Mesothelial cell of epicardium (in vitro differentiated cells): Measurements from ENCODE around the gene ARHGEF28. TPM values are rescaled to one million over a fixed set of nuclear protein-coding genes. Genes with fewer than 3 reads are reported as not detected.

Experiments used
- DNase-seq, 2 experiments: peaks; one replicate each; pipeline ENCODE4 v3.0.0; 2021; ENCODE audit warnings: low spot score in 2 of 2; ENCODE audit not compliant: unreplicated experiment in 2 of 2
- H3K27ac Mint-ChIP-seq: 2 replicates; pipeline ENCODE4 v1.8.0; 2021; ENCODE audit warnings: mixed read lengths
- H3K27me3 Mint-ChIP-seq: 2 replicates; pipeline ENCODE4 v1.8.0; 2021; ENCODE audit warnings: low read depth, mixed read lengths
- H3K36me3 Mint-ChIP-seq: 2 replicates; pipeline ENCODE4 v1.8.0; 2021; ENCODE audit warnings: mixed read lengths
- H3K4me1 Mint-ChIP-seq: 2 replicates; pipeline ENCODE4 v1.8.0; 2021; ENCODE audit warnings: mixed read lengths
- H3K4me3 Mint-ChIP-seq: 2 replicates; pipeline ENCODE4 v1.8.0; 2021; ENCODE audit warnings: mild to moderate bottlenecking, moderate library complexity, mixed read lengths
- H3K9me3 Mint-ChIP-seq: 2 replicates; pipeline ENCODE4 v1.8.0; 2021; ENCODE audit warnings: mixed read lengths
- CTCF ChIP-seq: fragments of 200-600 bp; sonication (generic); IDR thresholded peaks from one replicate; pipeline ENCODE4 v1.5.0; 2021; ENCODE audit warnings: antibody characterized with exemption; ENCODE audit not compliant: unreplicated experiment
- total RNA-seq: library from RNA; stranded (reverse); gene quantifications from 3 replicates; pipeline ENCODE4 v1.2.1, GENCODE V29; 2021

ARHGEF28 gene
- total RNA-seq, 1 donor from 2014 or later = 0.40 TPM

GRCh38 chr5:73740274-73740790, 114.3 kb downstream of the ARHGEF28 start:
- no peak for DNase-seq
- Mint-ChIP-seq H3K36me3 (no peaks in the 10 kb centered on the region), H3K27me3 (peaks cover 53% of the 10 kb centered on the region), H3K27ac (no peak overlapping the region), H3K9me3 (no peaks in the 10 kb centered on the region), H3K4me3 (no peak overlapping the region), H3K4me1 (no peaks in the 10 kb centered on the region)
- no peak for TF ChIP-seq CTCF

GRCh38 chr5:73743161-73743560, 117.2 kb downstream of the ARHGEF28 start:
- H3K27ac Mint-ChIP-seq = no peak overlapping the region
- no peak for DNase-seq
- peaks cover 9% of the 10 kb centered on the region for H3K9me3 Mint-ChIP-seq
- no peaks in the 10 kb centered on the region for H3K36me3 Mint-ChIP-seq
- no peak for TF ChIP-seq CTCF
- peaks cover 6% of the 10 kb centered on the region for H3K4me1 Mint-ChIP-seq
- H3K27me3 Mint-ChIP-seq = peaks cover 46% of the 10 kb centered on the region
- H3K4me3 Mint-ChIP-seq = no peak overlapping the region

GRCh38 chr5:73745836-73746235, 119.8 kb downstream of the ARHGEF28 start:
- Mint-ChIP-seq H3K9me3 (peaks cover 9% of the 10 kb centered on the region), H3K36me3 (no peaks in the 10 kb centered on the region), H3K27me3 (peaks cover 44% of the 10 kb centered on the region), H3K4me3 (no peak overlapping the region), H3K4me1 (peaks cover 23% of the 10 kb centered on the region), H3K27ac (no peak overlapping the region)
- DNase-seq = no peak
- no peak for TF ChIP-seq CTCF

- Mint-ChIP-seq H3K4me1 (peaks cover 23% of the 10 kb centered on the region), H3K27ac (no peak overlapping the region)
Observed at GRCh38 chr5:73746608-73747007, 120.6 kb downstream of the ARHGEF28 start.

GRCh38 chr5:73747696-73748380, 121.8 kb downstream of the ARHGEF28 start:
- peaks cover 23% of the 10 kb centered on the region for H3K4me1 Mint-ChIP-seq
- H3K4me3 Mint-ChIP-seq = no peak overlapping the region
- peaks cover 56% of the 10 kb centered on the region for H3K27me3 Mint-ChIP-seq
- H3K27ac Mint-ChIP-seq = no peak overlapping the region
- TF ChIP-seq CTCF = no peak
- peaks cover 9% of the 10 kb centered on the region for H3K9me3 Mint-ChIP-seq
- DNase-seq = no peak
- H3K36me3 Mint-ChIP-seq = no peaks in the 10 kb centered on the region

More at GRCh38 chr5:73746608-73747007, 120.6 kb downstream of the ARHGEF28 start:
- TF ChIP-seq CTCF = no peak
- no peak overlapping the region for H3K4me3 Mint-ChIP-seq
- no peaks in the 10 kb centered on the region for H3K36me3 Mint-ChIP-seq
- DNase-seq = no peak
- peaks cover 9% of the 10 kb centered on the region for H3K9me3 Mint-ChIP-seq
- peaks cover 45% of the 10 kb centered on the region for H3K27me3 Mint-ChIP-seq
